SU-DHL-6 (cell line): ENCODE data around the gene CDC42EP1.

Source experiments
- CTCF ChIP-seq: fragments of 200-600 bp; sonication (generic); IDR thresholded peaks from one replicate; pipeline ENCODE4 v1.5.1; 2017; ENCODE audit warnings: antibody characterized with exemption, mild to moderate bottlenecking, low read length, moderate library complexity; ENCODE audit not compliant: insufficient read depth, poor library complexity, severe bottlenecking
- EZH2phosphoT487 ChIP-seq: fragments of 200-600 bp; sonication (generic), shearing (Covaris generic); conservative IDR thresholded peaks from 2 replicates; pipeline ENCODE4 v1.6.1; 2018; ENCODE audit warnings: mild to moderate bottlenecking, antibody characterized with exemption, low read length, moderate library complexity, mixed read lengths

- TF ChIP-seq CTCF = no peak
- no peak for TF ChIP-seq EZH2phosphoT487
Observed at GRCh38 chr22:37568448-37569008, 8.2 kb downstream of the CDC42EP1 start.
